ENCODE results near the gene RAI2.

Gene RAI2

GRCh38 chrX:17830211-17830610 is 30.9 kb downstream of the RAI2 start:
- in situ Hi-C loops (cut with HindIII; ENCODE audit: low sequenced_read_pairs), result no loop called here

DNA sequence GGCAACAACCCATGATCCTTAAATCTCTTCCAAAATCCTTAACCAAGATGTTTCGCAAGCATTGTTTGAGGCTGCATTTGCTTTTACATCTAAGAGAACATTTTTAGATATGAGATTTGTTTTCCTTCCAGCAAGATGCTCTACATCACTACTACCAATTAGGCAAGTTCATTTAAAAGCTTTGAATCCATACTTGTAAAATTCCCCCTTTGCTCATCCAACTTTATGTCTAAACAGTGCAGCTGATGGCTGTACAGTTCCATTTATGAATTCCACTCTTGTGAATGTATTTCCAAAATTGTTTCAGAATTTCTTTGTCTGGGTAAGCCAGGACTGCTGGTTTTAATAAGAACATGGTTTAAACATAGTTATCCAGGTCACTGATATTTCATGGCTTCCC is 31.5 kb downstream of the RAI2 start:
- in situ Hi-C loops (cut with HindIII; ENCODE audit: low sequenced_read_pairs), result no loop called here

- in situ Hi-C loops (cut with HindIII; ENCODE audit: low sequenced_read_pairs), result no loop called here
Measured at GRCh38 chrX:17828171-17828570, 32.9 kb downstream of the RAI2 start.

GRCh38 chrX:17826609-17827496 is 34.2 kb downstream of the RAI2 start:
- in situ Hi-C loops (cut with HindIII; ENCODE audit: low sequenced_read_pairs), result no loop called here

GRCh38 chrX:17824980-17825379 is 36.1 kb downstream of the RAI2 start:
- in situ Hi-C loops (cut with HindIII; ENCODE audit: low sequenced_read_pairs), result no loop called here

GRCh38 chrX:17822351-17822750 is 38.7 kb downstream of the RAI2 start:
- in situ Hi-C loops (cut with HindIII; ENCODE audit: low sequenced_read_pairs), result no loop called here

GRCh38 chrX:17820100-17820499 is 41.0 kb downstream of the RAI2 start:
- in situ Hi-C loops (cut with HindIII; ENCODE audit: low sequenced_read_pairs), result no loop called here

GRCh38 chrX:17818726-17819125 is 42.4 kb downstream of the RAI2 start:
- in situ Hi-C loops (cut with HindIII; ENCODE audit: low sequenced_read_pairs), result no loop called here

DNA sequence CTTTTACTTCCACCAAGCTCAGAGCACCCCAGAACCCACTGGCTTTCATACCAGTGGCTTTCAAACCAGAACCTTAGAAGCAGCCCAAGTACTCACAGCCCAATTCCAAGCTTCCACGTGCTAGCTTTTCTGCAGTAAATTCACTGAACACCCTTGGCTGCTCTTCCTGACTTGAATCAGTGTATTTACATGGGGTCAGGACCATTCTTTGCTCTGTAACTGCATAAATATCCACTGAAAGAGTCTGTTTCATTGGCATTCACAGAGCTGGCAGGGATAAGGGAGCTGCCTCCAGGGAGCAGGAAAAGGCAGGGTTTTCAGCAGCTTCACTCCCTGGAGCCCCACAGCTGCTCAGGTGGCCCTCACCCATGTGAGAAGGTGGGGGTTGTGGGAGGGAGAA is 43.8 kb downstream of the RAI2 start:
- in situ Hi-C loops (cut with HindIII; ENCODE audit: low sequenced_read_pairs), result no loop called here

DNA sequence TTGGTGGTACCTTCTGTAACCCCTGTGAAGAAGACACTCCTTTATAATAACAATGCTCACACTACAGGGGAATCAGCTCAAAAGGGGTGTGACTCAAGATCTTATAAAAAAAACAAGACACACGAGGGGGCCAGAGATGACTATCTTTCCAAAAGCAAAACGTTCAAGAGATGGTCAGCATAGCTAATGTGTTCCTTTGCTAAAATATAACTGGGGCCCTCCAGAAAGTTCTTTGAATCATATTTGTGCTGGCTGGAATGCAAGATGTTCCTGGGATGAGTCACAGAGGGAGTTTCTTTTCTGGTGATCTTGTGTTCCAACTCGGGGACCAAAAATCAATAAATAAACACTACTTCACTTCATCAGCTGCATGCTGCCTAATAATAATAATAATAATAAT is 46.5 kb downstream of the RAI2 start:
- in situ Hi-C loops (cut with HindIII; ENCODE audit: low sequenced_read_pairs), result no loop called here

- in situ Hi-C loops (cut with HindIII; ENCODE audit: low sequenced_read_pairs), result no loop called here
Measured at GRCh38 chrX:17814059-17814458, 47.0 kb downstream of the RAI2 start.

- in situ Hi-C loops (cut with HindIII; ENCODE audit: low sequenced_read_pairs), result no loop called here
Measured at GRCh38 chrX:17813277-17813676, 47.8 kb downstream of the RAI2 start.

DNA sequence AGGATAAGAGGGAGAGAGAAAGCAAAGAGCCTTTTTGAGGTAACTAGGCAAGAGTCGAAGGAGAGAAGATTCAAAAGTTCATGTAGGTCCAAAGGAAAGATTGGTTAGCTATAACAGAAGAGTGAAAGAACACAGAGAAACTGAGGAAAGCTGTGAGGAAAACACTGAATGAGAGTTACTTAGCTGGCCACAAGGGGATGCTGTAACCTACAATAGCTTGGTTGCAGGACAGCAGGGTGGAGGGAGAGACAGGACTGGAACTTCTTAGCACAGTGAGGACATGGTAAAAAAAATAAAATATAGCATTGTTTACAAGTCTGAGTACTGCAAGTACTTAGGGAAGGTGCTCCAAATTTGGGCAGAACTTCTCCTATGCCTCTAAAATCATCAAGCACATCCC is 48.3 kb downstream of the RAI2 start:
- in situ Hi-C loops (cut with HindIII; ENCODE audit: low sequenced_read_pairs), result no loop called here

- in situ Hi-C loops (cut with HindIII; ENCODE audit: low sequenced_read_pairs), result no loop called here
Measured at GRCh38 chrX:17809984-17810383, 51.1 kb downstream of the RAI2 start.

DNA sequence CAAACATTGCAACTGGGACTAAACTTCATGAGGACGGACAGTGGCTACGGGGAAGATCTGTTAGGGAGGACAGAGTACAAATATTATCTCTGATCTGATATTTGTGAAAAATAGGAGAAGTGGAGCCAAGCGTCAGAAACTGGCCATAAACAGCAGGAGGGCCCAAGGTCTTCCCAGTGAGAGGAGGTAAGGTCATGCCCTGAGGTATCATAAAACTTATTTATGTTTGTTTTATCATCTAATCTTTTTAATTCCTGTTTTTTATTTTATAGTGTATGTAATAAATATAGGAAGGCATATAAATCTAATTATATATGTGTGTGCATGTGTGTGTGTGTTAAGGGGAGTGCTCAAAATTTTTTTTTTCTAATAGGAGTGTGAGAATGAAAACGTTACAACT is 51.8 kb downstream of the RAI2 start:
- in situ Hi-C loops (cut with HindIII; ENCODE audit: low sequenced_read_pairs), result no loop called here

DNA sequence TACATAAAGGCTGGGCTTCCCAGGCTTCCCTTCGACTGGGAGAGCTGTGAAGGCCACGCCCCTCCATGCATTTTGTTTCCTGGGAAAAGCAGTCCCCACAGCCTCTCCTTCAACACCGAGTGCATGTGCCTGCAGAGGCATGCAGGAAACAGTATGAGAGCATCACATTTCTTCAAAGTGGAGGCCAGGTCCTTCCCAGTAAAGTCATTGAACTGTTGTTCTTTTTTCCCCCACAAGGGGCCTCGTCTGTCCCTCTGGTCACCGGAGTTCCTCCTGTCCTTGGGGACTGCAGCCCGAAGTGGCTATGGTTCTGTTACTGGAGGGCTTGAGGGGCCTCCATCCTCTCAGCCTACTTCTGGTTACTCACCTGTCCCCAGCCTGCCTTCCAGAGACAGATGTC is 56.0 kb downstream of the RAI2 start:
- in situ Hi-C loops (cut with HindIII; ENCODE audit: low sequenced_read_pairs), result no loop called here

DNA sequence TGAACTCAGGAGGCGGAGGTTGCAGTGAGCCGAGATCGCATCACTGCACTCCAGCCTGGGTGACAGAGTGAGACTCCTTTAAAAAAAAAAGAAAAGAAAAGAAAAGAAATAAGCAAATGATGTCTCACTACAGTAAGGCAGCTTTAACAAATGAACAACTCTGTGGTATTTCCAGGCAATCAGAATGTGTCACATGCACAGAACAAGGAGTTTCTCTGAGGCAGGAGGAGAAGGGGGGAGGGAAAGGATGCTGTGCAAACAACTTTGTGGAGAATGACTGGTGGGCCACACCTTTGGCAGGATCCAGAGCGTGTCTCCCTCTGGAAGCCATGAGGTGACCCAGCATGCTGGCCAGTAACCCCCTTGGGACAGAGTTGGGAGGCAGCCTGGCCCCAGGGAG is 57.6 kb downstream of the RAI2 start:
- in situ Hi-C loops (cut with HindIII; ENCODE audit: low sequenced_read_pairs), result no loop called here

- in situ Hi-C loops (cut with HindIII; ENCODE audit: low sequenced_read_pairs), result no loop called here
Measured at GRCh38 chrX:17802756-17803155, 58.3 kb downstream of the RAI2 start.

GRCh38 chrX:17801431-17801830 is 59.7 kb downstream of the RAI2 start:
- in situ Hi-C loops (cut with HindIII; ENCODE audit: low sequenced_read_pairs), result no loop called here

GRCh38 chrX:17798921-17799320 is 62.2 kb downstream of the RAI2 start:
- in situ Hi-C loops (cut with HindIII; ENCODE audit: low sequenced_read_pairs), result no loop called here

DNA sequence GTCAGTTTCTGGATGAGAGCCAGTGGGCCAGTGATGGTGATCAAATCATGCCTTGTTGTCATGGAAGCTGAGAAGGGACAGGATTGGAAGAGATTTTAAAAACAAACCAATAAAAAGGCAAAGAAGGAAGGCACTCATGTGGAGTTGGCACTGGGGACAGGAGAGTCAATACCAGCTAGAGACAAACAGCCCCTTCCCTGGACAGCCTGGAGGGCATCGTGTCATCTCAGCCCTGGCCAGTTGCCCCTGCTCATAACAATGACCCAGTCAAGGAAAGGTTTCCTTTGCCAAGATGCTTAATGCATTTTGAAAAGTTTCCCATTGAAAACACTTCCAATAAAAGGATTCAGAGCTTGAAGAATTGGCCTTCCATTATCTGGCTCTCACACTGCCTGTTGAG is 68.3 kb downstream of the RAI2 start:
- in situ Hi-C loops (cut with HindIII; ENCODE audit: low sequenced_read_pairs), result no loop called here

DNA sequence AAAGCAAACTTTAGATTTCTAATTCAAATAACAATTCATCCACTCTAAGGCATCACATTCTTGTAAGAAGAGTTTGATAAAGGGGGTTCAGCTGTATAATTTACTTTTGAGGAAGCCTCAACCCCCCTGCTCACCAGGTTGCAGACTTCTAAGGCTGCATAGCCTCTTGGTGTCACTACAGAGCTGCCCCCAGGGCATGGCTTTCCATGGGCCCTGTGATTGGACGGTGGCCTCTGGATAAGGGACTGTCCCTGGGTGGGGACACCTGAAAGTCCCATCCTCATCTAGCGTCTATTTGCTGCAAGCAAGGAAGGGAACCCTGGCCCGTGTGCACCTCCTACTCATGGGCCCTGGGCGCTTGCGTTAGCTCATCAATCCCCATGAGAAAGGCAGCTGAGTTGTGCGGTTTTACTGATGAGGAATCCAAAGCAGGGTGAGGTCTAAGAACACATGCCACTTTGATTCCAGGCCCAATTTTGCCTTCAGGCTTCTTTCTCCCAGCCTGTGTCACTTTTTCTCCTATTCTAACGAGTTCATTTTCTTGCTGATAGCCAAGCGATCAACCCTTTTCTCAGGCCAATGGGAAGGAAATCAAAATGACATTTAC is 72.0 kb downstream of the RAI2 start:
- in situ Hi-C loops (cut with HindIII; ENCODE audit: low sequenced_read_pairs), result no loop called here

DNA sequence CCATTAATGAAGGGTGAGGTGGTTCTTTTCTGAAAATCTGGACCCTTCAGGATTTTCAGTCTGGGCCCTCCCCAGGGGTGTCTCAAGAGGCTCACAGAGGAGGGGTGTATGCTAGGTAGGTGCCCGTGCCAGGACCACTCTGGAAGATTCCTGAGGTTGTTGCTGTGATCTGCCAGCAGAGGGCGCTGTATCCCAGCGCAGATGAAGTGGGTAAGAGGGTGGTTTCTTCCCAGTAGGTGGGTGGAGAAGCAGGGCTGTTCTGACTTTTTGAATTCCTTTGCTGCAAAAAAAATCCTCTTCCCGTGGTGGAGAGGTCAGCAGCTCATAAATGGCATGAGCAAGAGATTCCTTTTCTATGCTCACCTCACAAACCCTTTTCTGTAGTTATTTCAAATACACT is 72.7 kb downstream of the RAI2 start:
- in situ Hi-C loops (cut with HindIII; ENCODE audit: low sequenced_read_pairs), result no loop called here
